ENCODE measurements around the gene PRMT1.

The PRMT1 gene

DNA sequence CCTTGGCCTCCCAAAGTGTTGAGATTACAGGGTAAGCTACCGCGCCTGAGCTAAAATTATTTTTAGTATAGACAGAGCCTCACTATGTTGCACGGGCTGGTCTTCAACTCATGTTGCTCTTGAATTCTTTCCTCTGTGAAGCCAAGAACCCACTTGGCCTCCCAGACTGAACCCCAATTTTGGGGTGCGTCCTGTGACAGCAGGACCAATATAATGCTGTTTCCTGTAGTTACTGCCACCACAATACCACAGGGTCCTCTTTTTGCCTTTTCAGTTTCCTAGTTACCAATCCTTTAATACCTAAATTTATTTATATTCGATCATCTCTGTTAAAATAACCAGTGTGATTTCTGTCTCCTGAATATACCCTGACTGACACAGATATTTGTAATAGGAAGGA, 53.1 kb downstream of the PRMT1 start:
- no peak for DNase-seq

Measured in NCI-H69 (cell line).